ENCODE measurements around the gene CAPN15.

CAPN15 gene

GRCh38 chr16:569445-570254, 42.1 kb downstream of the CAPN15 start, which contains the start of gene PIGQ:
PIGQ (plus strand) TSS chr16:569968; CDS start chr16:574075, 4,107 bp downstream.
- Histone ChIP-seq H3K27me3 (ENCODE audit: control insufficient read depth in 2 of 2, insufficient read depth in 2 of 2, low read length in 2 of 2) (no peaks in the 10 kb centered on the region), H3K27ac (ENCODE audit: low read depth in 2 of 2, low read length in 2 of 2) (peak within 1 kb of the TSS in 1 of 2 donors; percentile 23), H3K4me3 (ENCODE audit: low read length in 2 of 2) (peak within 1 kb of the TSS; percentile 70 to 85), H3K9me3 (ENCODE audit: control insufficient read depth in 2 of 2, low read length in 2 of 2) (no peaks in the 10 kb centered on the region), H3K36me3 (ENCODE audit: control insufficient read depth in 2 of 2, insufficient read depth in 2 of 2, low read length in 2 of 2) (peaks cover 0 to 2% of the 10 kb centered on the region in 2 donors), H3K4me1 (ENCODE audit: control insufficient read depth in 2 of 2, insufficient read depth in 2 of 2, low read length in 2 of 2) (peaks cover 28 to 29% of the 10 kb centered on the region in 2 donors), H3K9ac (ENCODE audit: low read depth in 1 of 2, low read length in 2 of 2) (peak within 1 kb of the TSS; percentile 63 to 75)

- no peak overlapping the region for H3K27ac ChIP-seq (ENCODE audit: low read depth in 2 of 2, low read length in 2 of 2)
- H3K36me3 ChIP-seq (ENCODE audit: control insufficient read depth in 2 of 2, insufficient read depth in 2 of 2, low read length in 2 of 2) = peaks cover 2 to 5% of the 10 kb centered on the region in 2 donors
- no peaks in the 10 kb centered on the region for H3K9me3 ChIP-seq (ENCODE audit: control insufficient read depth in 2 of 2, low read length in 2 of 2)
- H3K27me3 ChIP-seq (ENCODE audit: control insufficient read depth in 2 of 2, insufficient read depth in 2 of 2, low read length in 2 of 2) = no peaks in the 10 kb centered on the region
- H3K4me3 ChIP-seq (ENCODE audit: low read length in 2 of 2) = no peak overlapping the region
- H3K4me1 ChIP-seq (ENCODE audit: control insufficient read depth in 2 of 2, insufficient read depth in 2 of 2, low read length in 2 of 2) = peaks cover 11 to 17% of the 10 kb centered on the region in 2 donors
- H3K9ac ChIP-seq (ENCODE audit: low read depth in 1 of 2, low read length in 2 of 2) = no peak overlapping the region
These were observed 45.5 kb downstream of the CAPN15 start for GRCh38 chr16:572865-573650.

GRCh38 chr16:574021-574760, 46.7 kb downstream of the CAPN15 start:
- H3K27ac ChIP-seq (ENCODE audit: low read depth in 2 of 2, low read length in 2 of 2) = no peak overlapping the region
- H3K27me3 ChIP-seq (ENCODE audit: control insufficient read depth in 2 of 2, insufficient read depth in 2 of 2, low read length in 2 of 2) = no peaks in the 10 kb centered on the region
- peaks cover 5 to 6% of the 10 kb centered on the region in 2 donors for H3K4me1 ChIP-seq (ENCODE audit: control insufficient read depth in 2 of 2, insufficient read depth in 2 of 2, low read length in 2 of 2)
- no peaks in the 10 kb centered on the region for H3K9me3 ChIP-seq (ENCODE audit: control insufficient read depth in 2 of 2, low read length in 2 of 2)
- no peak overlapping the region for H3K9ac ChIP-seq (ENCODE audit: low read depth in 1 of 2, low read length in 2 of 2)
- peaks cover 2 to 5% of the 10 kb centered on the region in 2 donors for H3K36me3 ChIP-seq (ENCODE audit: control insufficient read depth in 2 of 2, insufficient read depth in 2 of 2, low read length in 2 of 2)
- no peak overlapping the region for H3K4me3 ChIP-seq (ENCODE audit: low read length in 2 of 2)

GRCh38 chr16:575354-576196, 48.1 kb downstream of the CAPN15 start:
- H3K4me3 ChIP-seq (ENCODE audit: low read length in 2 of 2) = no peak overlapping the region
- no peaks in the 10 kb centered on the region for H3K27me3 ChIP-seq (ENCODE audit: control insufficient read depth in 2 of 2, insufficient read depth in 2 of 2, low read length in 2 of 2)
- H3K36me3 ChIP-seq (ENCODE audit: control insufficient read depth in 2 of 2, insufficient read depth in 2 of 2, low read length in 2 of 2) = peaks cover 2 to 5% of the 10 kb centered on the region in 2 donors

DNA sequence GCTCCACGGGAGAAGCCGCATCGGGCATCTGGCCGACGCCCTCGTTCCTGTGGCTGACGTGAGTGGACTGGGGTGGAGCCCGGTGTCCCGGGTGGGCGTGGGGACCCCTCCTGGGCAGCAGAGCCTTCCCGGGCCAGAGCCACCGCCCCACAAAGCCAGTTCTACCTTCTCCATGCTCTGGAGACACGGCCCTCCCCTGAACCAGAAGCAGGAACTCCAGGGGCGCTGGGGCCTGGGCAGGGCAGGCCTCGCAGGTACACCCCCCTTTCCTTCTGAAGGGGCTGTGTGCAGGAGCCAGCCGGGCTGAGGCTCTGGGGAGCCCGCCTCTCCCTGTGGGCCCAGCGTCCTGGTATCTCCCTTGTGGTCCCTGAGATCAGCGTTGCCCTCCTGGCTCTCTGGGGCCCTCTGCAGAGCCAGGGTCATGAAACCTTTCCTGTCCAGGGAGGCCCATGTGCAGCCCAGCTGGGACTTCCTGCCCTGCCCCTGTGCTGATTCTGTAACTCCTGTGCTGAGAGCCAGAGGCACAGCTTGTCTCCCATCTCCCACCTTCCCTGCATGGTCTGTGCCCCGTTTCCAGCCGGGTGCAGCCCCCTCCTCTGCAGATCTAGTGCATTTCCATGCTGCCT, 48.8 kb downstream of the CAPN15 start:
- Histone ChIP-seq H3K9me3 (ENCODE audit: control insufficient read depth in 2 of 2, low read length in 2 of 2) (no peaks in the 10 kb centered on the region), H3K27me3 (ENCODE audit: control insufficient read depth in 2 of 2, insufficient read depth in 2 of 2, low read length in 2 of 2) (no peaks in the 10 kb centered on the region), H3K4me3 (ENCODE audit: low read length in 2 of 2) (no peak overlapping the region), H3K4me1 (ENCODE audit: control insufficient read depth in 2 of 2, insufficient read depth in 2 of 2, low read length in 2 of 2) (no peaks in the 10 kb centered on the region), H3K36me3 (ENCODE audit: control insufficient read depth in 2 of 2, insufficient read depth in 2 of 2, low read length in 2 of 2) (peaks cover 2 to 5% of the 10 kb centered on the region in 2 donors), H3K27ac (ENCODE audit: low read depth in 2 of 2, low read length in 2 of 2) (no peak overlapping the region), H3K9ac (ENCODE audit: low read depth in 1 of 2, low read length in 2 of 2) (no peak overlapping the region)

More at GRCh38 chr16:575354-576196, 48.1 kb downstream of the CAPN15 start:
- no peak overlapping the region for H3K27ac ChIP-seq (ENCODE audit: low read depth in 2 of 2, low read length in 2 of 2)
- no peak overlapping the region for H3K9ac ChIP-seq (ENCODE audit: low read depth in 1 of 2, low read length in 2 of 2)
- H3K9me3 ChIP-seq (ENCODE audit: control insufficient read depth in 2 of 2, low read length in 2 of 2) = no peaks in the 10 kb centered on the region
- peaks cover 2 to 3% of the 10 kb centered on the region in 2 donors for H3K4me1 ChIP-seq (ENCODE audit: control insufficient read depth in 2 of 2, insufficient read depth in 2 of 2, low read length in 2 of 2)

- Histone ChIP-seq H3K4me1 (ENCODE audit: control insufficient read depth in 2 of 2, insufficient read depth in 2 of 2, low read length in 2 of 2) (no peaks in the 10 kb centered on the region), H3K9me3 (ENCODE audit: control insufficient read depth in 2 of 2, low read length in 2 of 2) (no peaks in the 10 kb centered on the region), H3K9ac (ENCODE audit: low read depth in 1 of 2, low read length in 2 of 2) (no peak overlapping the region), H3K27ac (ENCODE audit: low read depth in 2 of 2, low read length in 2 of 2) (no peak overlapping the region), H3K36me3 (ENCODE audit: control insufficient read depth in 2 of 2, insufficient read depth in 2 of 2, low read length in 2 of 2) (peaks cover 2 to 5% of the 10 kb centered on the region in 2 donors), H3K4me3 (ENCODE audit: low read length in 2 of 2) (no peak overlapping the region), H3K27me3 (ENCODE audit: control insufficient read depth in 2 of 2, insufficient read depth in 2 of 2, low read length in 2 of 2) (no peaks in the 10 kb centered on the region)
These were observed 49.3 kb downstream of the CAPN15 start for GRCh38 chr16:576823-577201.

- Histone ChIP-seq H3K36me3 (ENCODE audit: control insufficient read depth in 2 of 2, insufficient read depth in 2 of 2, low read length in 2 of 2) (peaks cover 2 to 5% of the 10 kb centered on the region in 2 donors), H3K27me3 (ENCODE audit: control insufficient read depth in 2 of 2, insufficient read depth in 2 of 2, low read length in 2 of 2) (no peaks in the 10 kb centered on the region), H3K9ac (ENCODE audit: low read depth in 1 of 2, low read length in 2 of 2) (no peak overlapping the region), H3K4me1 (ENCODE audit: control insufficient read depth in 2 of 2, insufficient read depth in 2 of 2, low read length in 2 of 2) (no peaks in the 10 kb centered on the region), H3K9me3 (ENCODE audit: control insufficient read depth in 2 of 2, low read length in 2 of 2) (no peaks in the 10 kb centered on the region), H3K27ac (ENCODE audit: low read depth in 2 of 2, low read length in 2 of 2) (no peak overlapping the region), H3K4me3 (ENCODE audit: low read length in 2 of 2) (no peak overlapping the region)
These were observed 50.3 kb downstream of the CAPN15 start for GRCh38 chr16:577796-578195.

- no peaks in the 10 kb centered on the region for H3K9me3 ChIP-seq (ENCODE audit: control insufficient read depth in 2 of 2, low read length in 2 of 2)
- H3K4me3 ChIP-seq (ENCODE audit: low read length in 2 of 2) = no peak overlapping the region
- no peaks in the 10 kb centered on the region for H3K4me1 ChIP-seq (ENCODE audit: control insufficient read depth in 2 of 2, insufficient read depth in 2 of 2, low read length in 2 of 2)
- H3K27ac ChIP-seq (ENCODE audit: low read depth in 2 of 2, low read length in 2 of 2) = no peak overlapping the region
- H3K36me3 ChIP-seq (ENCODE audit: control insufficient read depth in 2 of 2, insufficient read depth in 2 of 2, low read length in 2 of 2) = peaks cover 5% of the 10 kb centered on the region in 2 donors
- no peak overlapping the region for H3K9ac ChIP-seq (ENCODE audit: low read depth in 1 of 2, low read length in 2 of 2)
- no peaks in the 10 kb centered on the region for H3K27me3 ChIP-seq (ENCODE audit: control insufficient read depth in 2 of 2, insufficient read depth in 2 of 2, low read length in 2 of 2)
These were observed 50.8 kb downstream of the CAPN15 start for GRCh38 chr16:578232-578869.

All from mucosa of rectum (tissue), 2 donors.